Parathyroid adenoma (tissue), 2 donors: ENCODE data around the gene EIF5.

ENCODE experiments used
- H2AFZ ChIP-seq: fragments of 300-600 bp; sonication (generic); one replicate; pipeline ENCODE4 v1.7.0; 2017; ENCODE audit warnings: antibody characterized with exemption, mild to moderate bottlenecking
- H3K27ac ChIP-seq: fragments of 300-600 bp; sonication (generic); one replicate; pipeline ENCODE4 v1.7.0; 2017
- H3K27me3 ChIP-seq: fragments of 300-600 bp; sonication (generic); one replicate; pipeline ENCODE4 v1.7.0; 2017; ENCODE audit warnings: low read length; ENCODE audit not compliant: control insufficient read depth, insufficient read depth
- H3K36me3 ChIP-seq: fragments of 300-600 bp; sonication (generic); one replicate; pipeline ENCODE4 v1.7.0; 2017; ENCODE audit warnings: low read length; ENCODE audit not compliant: control insufficient read depth, insufficient read depth
- H3K4me1 ChIP-seq: fragments of 300-600 bp; sonication (generic); one replicate; pipeline ENCODE4 v1.7.0; 2017; ENCODE audit warnings: control low read depth
- H3K4me2 ChIP-seq: fragments of 300-600 bp; sonication (generic); one replicate; pipeline ENCODE4 v1.7.0; 2017; ENCODE audit warnings: low read length
- H3K4me3 ChIP-seq: fragments of 300-600 bp; sonication (generic); one replicate; pipeline ENCODE4 v1.7.0; 2017; ENCODE audit warnings: low read depth, low read length
- H3K79me2 ChIP-seq: fragments of 300-600 bp; sonication (generic); one replicate; pipeline ENCODE4 v1.7.0; 2017; ENCODE audit warnings: control low read depth
- H3K9ac ChIP-seq: fragments of 300-600 bp; sonication (generic); one replicate; pipeline ENCODE4 v1.7.0; 2017; ENCODE audit warnings: mild to moderate bottlenecking
- H3K9me3 ChIP-seq: fragments of 300-600 bp; sonication (generic); one replicate; pipeline ENCODE4 v1.7.0; 2017; ENCODE audit warnings: low read length; ENCODE audit not compliant: control insufficient read depth
- TF ChIP-seq, protein P1 (sequence below): fragments of 300-600 bp; sonication (generic); IDR thresholded peaks from one replicate; pipeline ENCODE4 v1.7.0; 2017; ENCODE audit warnings: antibody characterized with exemption, mild to moderate bottlenecking
- donor health status: primary hyperparathyroidism.

EIF5 gene

DNA sequence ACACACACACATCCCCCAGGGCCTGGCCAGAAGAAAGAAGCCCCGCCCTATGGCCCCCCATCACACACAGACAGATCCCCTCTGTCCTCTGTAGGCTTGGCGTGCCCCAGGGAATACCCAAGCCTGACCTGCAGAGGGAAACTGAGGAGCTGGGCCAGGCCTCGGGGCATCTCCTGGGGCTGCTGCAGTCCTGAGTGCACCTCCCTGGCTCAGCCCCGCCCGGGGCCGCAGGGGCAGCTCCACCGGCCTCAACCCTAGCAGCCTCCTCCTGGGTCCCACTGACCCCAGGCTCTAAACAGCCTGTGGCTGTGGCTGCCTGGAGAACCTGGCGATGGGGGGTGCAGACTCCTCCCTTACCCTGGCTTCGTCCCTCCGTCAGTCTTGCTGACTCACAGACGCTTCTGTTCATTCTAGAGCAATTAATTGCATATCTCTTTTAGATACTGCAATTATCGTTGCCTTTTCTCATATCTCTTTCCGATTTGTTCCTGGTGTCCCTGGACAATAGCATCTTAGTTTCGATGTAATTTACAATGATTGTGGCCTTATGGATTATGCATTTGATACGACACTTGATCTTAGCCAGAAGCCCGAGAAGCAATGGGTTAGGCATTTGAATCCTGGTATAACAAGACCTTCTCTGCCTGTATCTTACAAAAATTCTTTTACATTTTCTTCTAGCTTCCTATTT, 45.8 kb upstream of the EIF5 start:
- no peaks in the 10 kb centered on the region for H3K27me3 ChIP-seq

DNA sequence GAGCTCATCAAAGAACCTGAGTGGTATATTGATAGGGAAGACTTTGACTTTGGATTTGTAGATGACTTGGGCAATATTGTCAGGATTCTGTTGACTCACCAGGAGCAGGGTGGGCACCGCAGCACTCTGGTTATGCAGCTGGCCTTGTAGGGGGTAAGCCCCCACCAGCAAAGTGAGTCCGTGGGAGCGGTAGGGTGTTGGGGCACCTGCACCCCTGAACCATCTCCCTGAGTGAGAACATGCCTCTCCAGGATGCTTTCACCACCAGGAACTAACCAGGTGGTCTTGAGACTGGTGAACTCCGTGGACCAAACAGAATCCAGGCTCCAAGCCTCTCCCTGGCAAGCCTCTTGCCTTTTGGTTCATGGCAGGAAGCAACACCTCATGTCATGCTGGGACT, 44.0 kb upstream of the EIF5 start:
- Histone ChIP-seq H3K79me2 (no peaks in the 10 kb centered on the region), H3K4me1 (no peaks in the 10 kb centered on the region), H3K4me2 (no peak overlapping the region), H3K9me3 (no peaks in the 10 kb centered on the region), H3K27me3 (no peaks in the 10 kb centered on the region), H2AFZ (no peak overlapping the region), H3K36me3 (no peaks in the 10 kb centered on the region), H3K9ac (no peak overlapping the region), H3K27ac (no peak overlapping the region), H3K4me3 (no peak overlapping the region)
- TF ChIP-seq, protein P1, sequence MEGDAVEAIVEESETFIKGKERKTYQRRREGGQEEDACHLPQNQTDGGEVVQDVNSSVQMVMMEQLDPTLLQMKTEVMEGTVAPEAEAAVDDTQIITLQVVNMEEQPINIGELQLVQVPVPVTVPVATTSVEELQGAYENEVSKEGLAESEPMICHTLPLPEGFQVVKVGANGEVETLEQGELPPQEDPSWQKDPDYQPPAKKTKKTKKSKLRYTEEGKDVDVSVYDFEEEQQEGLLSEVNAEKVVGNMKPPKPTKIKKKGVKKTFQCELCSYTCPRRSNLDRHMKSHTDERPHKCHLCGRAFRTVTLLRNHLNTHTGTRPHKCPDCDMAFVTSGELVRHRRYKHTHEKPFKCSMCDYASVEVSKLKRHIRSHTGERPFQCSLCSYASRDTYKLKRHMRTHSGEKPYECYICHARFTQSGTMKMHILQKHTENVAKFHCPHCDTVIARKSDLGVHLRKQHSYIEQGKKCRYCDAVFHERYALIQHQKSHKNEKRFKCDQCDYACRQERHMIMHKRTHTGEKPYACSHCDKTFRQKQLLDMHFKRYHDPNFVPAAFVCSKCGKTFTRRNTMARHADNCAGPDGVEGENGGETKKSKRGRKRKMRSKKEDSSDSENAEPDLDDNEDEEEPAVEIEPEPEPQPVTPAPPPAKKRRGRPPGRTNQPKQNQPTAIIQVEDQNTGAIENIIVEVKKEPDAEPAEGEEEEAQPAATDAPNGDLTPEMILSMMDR: no peak

More for the DNA sequence above, 45.8 kb upstream of the EIF5 start:
- no peak overlapping the region for H3K4me2 ChIP-seq
- H3K27ac ChIP-seq: no peak overlapping the region
- H2AFZ ChIP-seq: no peak overlapping the region
- H3K4me3 ChIP-seq: no peak overlapping the region
- H3K36me3 ChIP-seq: no peaks in the 10 kb centered on the region
- no peak overlapping the region for H3K9ac ChIP-seq
- no peaks in the 10 kb centered on the region for H3K79me2 ChIP-seq
- H3K4me1 ChIP-seq: no peaks in the 10 kb centered on the region
- TF ChIP-seq, protein P1: no peak
- H3K9me3 ChIP-seq: no peaks in the 10 kb centered on the region

GRCh38 chr14:103290494-103290893, 43.5 kb upstream of the EIF5 start:
- Histone ChIP-seq H3K4me2 (no peak overlapping the region), H3K9ac (no peak overlapping the region), H2AFZ (no peak overlapping the region), H3K27ac (no peak overlapping the region), H3K79me2 (no peaks in the 10 kb centered on the region), H3K9me3 (no peaks in the 10 kb centered on the region), H3K4me1 (no peaks in the 10 kb centered on the region), H3K4me3 (no peak overlapping the region), H3K36me3 (no peaks in the 10 kb centered on the region), H3K27me3 (no peaks in the 10 kb centered on the region)
- TF ChIP-seq, protein P1: no peak

DNA sequence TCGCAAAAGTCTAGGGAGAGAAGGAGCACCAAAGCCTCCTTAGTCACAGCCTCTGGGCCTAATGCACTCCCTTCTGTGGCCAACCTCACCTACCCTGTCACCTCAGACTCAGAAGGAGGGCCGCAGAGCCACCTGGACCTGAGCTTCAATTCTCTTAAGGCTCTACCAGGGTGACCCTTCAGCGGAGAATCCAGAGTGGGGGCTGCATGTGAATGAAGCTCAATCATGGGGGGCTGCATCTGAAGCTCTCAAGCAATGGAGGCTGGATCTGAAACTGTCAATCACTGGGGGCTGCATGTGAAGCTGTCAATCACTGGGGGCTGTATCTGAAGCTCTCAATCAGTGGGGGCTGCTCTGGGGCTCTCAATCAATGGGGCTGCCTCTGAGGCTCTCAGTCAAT, 43.1 kb upstream of the EIF5 start:
- H3K27me3 ChIP-seq: no peaks in the 10 kb centered on the region

More for the DNA sequence above, 43.1 kb upstream of the EIF5 start:
- Histone ChIP-seq H3K4me3 (no peak overlapping the region), H3K4me1 (no peaks in the 10 kb centered on the region), H3K36me3 (no peaks in the 10 kb centered on the region), H3K9ac (no peak overlapping the region), H3K4me2 (no peak overlapping the region), H3K27ac (no peak overlapping the region), H3K9me3 (no peaks in the 10 kb centered on the region), H2AFZ (no peak overlapping the region), H3K79me2 (no peaks in the 10 kb centered on the region)
- TF ChIP-seq, protein P1: no peak
